ENCODE results near the gene CHTF8.
"Not testable (repeated sequence)": the region's sequence is repeated elsewhere in the genome, so short reads cannot be mapped to it uniquely, and the experiment has no call there.

CHTF8 gene

DNA sequence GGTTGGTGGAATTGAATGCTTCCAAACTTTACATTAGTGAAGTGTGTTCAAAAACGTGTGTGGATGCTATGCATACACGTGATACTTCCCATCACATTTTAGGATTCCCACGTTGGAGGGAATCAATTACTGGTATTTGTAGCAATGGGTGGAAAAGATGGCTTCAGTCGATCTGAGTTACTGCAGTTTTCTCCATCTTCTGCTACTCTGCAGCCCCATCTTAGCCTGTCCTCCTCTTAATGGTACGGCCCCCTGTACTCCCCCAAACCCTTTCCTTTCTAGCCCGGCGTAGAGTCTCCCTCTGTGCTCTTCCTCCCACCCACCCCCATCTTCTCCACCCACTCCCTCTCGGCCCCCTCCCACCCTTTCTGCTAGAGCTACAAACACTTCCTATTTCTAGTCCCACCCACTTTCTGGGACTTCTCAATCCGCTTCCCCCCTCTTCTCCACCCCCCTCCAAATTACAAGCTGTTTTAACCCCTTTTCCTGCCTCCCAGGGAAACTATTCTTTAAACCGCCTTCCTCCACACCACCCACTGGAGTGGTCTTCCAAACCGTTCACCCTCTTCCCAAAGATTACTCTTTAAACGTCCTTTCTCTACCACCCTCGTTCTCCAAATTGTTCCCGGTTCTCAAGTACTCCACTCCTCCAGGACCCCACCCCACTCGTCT, 1.1 kb downstream of the CHTF8 start:
- DNase-seq (ENCODE audit: low read depth): peak; percentile 88
- TF ChIP-seq POLR2A (IDR thresholded peaks at IDR 0.05; ENCODE audit: extremely low read depth, insufficient read length): no peak
- H3K4me3 ChIP-seq (ENCODE audit: low read depth, low read length): peak overlapping the region; percentile 95

DNA sequence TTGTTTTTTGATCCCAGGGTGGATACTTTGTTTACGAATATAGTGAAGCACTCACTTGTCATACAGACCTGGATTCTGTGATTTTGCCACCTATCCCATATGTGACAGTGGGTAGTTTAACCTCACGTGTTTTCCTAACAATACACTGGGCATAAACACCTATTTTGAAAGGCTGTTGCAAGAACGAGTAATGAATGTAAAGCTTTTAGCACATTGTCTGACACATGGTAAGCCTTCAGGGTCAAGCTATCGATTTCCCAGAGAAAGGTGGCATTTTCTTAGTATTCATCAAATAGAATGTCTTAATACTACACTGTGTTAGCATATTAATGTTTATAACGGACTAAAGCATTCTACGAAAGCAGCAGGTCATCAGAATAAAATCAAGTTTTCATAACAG, 1.9 kb downstream of the CHTF8 start:
- TF ChIP-seq, protein P1, sequence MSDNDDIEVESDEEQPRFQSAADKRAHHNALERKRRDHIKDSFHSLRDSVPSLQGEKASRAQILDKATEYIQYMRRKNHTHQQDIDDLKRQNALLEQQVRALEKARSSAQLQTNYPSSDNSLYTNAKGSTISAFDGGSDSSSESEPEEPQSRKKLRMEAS (IDR thresholded peaks at IDR 0.05; ENCODE audit: low read depth, low read length): no peak
- TF ChIP-seq MYC (IDR thresholded peaks at IDR 0.05; ENCODE audit: low read depth, low read length) (no peak), POLR2A (IDR thresholded peaks at IDR 0.05; ENCODE audit: extremely low read depth, insufficient read length) (no peak)
- TF ChIP-seq, protein P2, sequence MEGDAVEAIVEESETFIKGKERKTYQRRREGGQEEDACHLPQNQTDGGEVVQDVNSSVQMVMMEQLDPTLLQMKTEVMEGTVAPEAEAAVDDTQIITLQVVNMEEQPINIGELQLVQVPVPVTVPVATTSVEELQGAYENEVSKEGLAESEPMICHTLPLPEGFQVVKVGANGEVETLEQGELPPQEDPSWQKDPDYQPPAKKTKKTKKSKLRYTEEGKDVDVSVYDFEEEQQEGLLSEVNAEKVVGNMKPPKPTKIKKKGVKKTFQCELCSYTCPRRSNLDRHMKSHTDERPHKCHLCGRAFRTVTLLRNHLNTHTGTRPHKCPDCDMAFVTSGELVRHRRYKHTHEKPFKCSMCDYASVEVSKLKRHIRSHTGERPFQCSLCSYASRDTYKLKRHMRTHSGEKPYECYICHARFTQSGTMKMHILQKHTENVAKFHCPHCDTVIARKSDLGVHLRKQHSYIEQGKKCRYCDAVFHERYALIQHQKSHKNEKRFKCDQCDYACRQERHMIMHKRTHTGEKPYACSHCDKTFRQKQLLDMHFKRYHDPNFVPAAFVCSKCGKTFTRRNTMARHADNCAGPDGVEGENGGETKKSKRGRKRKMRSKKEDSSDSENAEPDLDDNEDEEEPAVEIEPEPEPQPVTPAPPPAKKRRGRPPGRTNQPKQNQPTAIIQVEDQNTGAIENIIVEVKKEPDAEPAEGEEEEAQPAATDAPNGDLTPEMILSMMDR (IDR thresholded peaks at IDR 0.05; ENCODE audit: low read depth, low read length): no peak
- H3K4me3 ChIP-seq (ENCODE audit: low read depth, low read length): peak overlapping the region; percentile 95

DNA sequence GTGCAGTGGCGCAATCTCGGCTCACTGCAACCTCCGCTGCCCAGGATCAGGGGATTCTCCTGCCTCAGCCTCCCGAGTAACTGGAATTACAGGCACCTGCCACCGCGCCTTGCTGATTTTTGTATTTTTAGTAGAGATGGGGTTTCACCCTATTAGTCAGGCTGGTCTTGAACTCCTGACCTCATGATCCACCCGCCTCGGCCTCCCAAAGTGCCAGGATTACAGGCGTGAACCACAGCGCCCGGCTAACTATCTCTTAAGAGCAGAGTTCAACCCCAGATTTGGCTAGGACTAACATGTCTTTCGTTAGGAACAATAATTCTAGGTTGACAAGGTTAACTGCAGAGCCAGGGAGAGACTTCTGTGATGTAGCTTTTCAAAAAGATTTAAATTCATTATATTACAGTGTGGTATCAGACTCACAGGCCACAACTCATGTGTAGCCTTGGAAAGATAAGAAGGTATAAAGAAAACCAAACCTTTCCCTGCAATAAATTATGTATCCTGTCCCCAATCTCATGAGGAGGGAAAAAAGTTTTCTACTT, 4.3 kb downstream of the CHTF8 start:
- DNase-seq (ENCODE audit: low read depth): no peak
- no peak overlapping the region for H3K4me3 ChIP-seq (ENCODE audit: low read depth, low read length)
- TF ChIP-seq, protein P1 (IDR thresholded peaks at IDR 0.05; ENCODE audit: low read depth, low read length): no peak
- TF ChIP-seq POLR2A (IDR thresholded peaks at IDR 0.05; ENCODE audit: extremely low read depth, insufficient read length) (no peak), MYC (IDR thresholded peaks at IDR 0.05; ENCODE audit: low read depth, low read length) (no peak)
- TF ChIP-seq, protein P2 (IDR thresholded peaks at IDR 0.05; ENCODE audit: low read depth, low read length): no peak

More for the DNA sequence above, 1.9 kb downstream of the CHTF8 start:
- no peak for DNase-seq (ENCODE audit: low read depth)

DNA sequence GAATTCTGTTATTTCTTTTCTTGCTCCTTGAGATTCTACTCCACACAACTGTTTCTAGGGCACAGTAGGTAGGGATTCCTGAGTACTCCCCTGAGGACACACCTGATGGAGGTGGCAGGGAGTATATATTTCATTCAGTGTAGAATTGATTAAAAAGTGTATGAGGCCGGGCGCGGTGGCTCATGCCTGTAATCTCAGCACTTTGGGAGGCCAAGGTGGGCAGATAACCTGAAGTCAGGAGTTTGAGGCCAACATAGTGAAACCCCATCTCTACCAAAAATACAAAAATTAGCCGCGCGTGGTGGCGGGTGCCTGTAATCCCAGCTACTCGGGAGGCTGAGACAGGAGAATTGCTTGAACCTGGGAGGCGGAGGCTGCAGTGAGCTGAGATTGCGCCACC, 5.6 kb downstream of the CHTF8 start:
- not testable (repeated sequence) for H3K4me3 ChIP-seq (ENCODE audit: low read depth, low read length); DNase-seq (ENCODE audit: low read depth)

DNA sequence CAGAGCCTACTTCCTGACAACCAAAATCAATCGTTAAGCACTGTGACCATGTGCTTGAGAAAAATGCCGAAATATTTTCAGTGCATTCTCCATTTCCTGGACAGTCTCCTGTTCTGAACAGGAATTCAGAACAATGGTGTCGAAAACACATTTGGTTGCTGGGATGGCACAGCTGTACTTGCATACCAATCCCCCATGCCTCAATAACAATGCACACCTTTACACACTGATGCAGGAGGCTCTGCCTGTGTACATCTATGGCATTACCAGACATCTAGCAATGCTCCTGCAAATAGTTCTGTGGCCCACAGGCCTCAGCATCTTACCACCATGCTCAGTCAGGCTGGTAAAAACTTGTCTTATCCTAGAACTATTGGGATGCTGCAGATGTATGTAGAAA, 6.2 kb downstream of the CHTF8 start:
- H3K4me3 ChIP-seq (ENCODE audit: low read depth, low read length): no peak overlapping the region
- DNase-seq (ENCODE audit: low read depth): no peak
- TF ChIP-seq, protein P2 (IDR thresholded peaks at IDR 0.05; ENCODE audit: low read depth, low read length): no peak
- TF ChIP-seq POLR2A (IDR thresholded peaks at IDR 0.05; ENCODE audit: extremely low read depth, insufficient read length): no peak
- no peak for TF ChIP-seq MYC (IDR thresholded peaks at IDR 0.05; ENCODE audit: low read depth, low read length)
- TF ChIP-seq, protein P1 (IDR thresholded peaks at IDR 0.05; ENCODE audit: low read depth, low read length): no peak

DNA sequence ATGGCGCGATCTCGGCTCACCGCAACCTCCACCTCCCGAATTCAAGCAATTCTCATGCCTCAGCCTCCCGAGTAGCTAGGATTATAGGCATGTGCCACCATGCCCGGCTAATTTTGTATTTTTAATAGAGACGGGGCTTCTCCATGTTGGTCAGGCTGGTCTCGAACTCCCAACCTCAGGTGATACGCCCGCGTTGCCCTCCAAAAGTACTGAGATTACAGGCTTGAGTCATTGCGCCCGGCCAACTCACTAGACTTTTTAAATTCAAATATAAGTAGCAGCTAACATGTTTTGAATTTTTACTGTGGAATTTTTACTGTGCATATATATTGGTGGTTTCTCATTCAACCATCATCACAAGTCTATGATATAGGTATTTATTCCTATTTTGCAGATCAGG, 7.4 kb downstream of the CHTF8 start:
- not testable (repeated sequence) for DNase-seq (ENCODE audit: low read depth); H3K4me3 ChIP-seq (ENCODE audit: low read depth, low read length)

DNA sequence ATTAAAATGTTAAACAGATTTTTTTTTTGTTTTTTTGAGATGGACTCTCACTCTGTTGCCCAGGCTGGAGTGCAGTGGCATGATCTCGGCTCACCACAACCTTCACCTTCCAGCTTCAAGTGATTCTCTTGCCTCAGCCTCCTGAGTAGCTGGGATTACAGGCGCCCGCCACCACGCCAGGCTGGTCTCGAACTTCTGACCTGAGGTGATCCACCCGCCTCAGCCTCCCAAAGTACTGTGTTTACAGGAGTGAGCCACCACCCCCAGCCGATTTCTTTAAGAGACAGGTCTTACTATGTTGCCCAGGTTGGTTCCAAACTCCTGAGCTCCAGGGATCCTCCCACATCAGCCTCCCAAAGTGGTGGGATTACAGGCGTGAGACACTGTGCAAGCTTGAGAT, 8.0 kb downstream of the CHTF8 start:
- H3K4me3 ChIP-seq (ENCODE audit: low read depth, low read length); DNase-seq (ENCODE audit: low read depth): not testable (repeated sequence)

DNA sequence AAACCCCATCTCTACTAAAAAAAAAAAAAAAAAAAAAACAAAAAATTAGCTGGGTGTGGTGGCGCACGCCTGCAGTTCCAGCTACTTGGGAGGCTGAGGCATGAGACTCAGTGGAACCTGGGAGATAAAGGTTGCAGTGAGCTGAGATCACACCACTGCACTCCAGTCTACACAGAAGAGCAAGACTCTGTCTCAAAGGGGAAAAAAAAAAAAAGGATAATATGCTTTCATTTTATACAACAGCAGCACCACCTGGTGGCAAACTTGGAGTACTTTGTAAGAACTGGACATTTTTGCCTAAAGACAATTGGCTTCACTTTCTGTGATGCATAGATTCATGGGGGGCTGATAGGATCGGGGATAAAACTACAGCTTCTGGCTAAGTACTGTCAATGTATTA, 8.5 kb downstream of the CHTF8 start:
- peak; percentile 81 for DNase-seq (ENCODE audit: low read depth)

More for the DNA sequence above, 8.5 kb downstream of the CHTF8 start:
- H3K4me3 ChIP-seq (ENCODE audit: low read depth, low read length): no peak overlapping the region
- TF ChIP-seq, protein P2 (IDR thresholded peaks at IDR 0.05; ENCODE audit: low read depth, low read length): peak; percentile 58
- TF ChIP-seq POLR2A (IDR thresholded peaks at IDR 0.05; ENCODE audit: extremely low read depth, insufficient read length): no peak
- TF ChIP-seq, protein P1 (IDR thresholded peaks at IDR 0.05; ENCODE audit: low read depth, low read length): no peak

Measured in NB4 (cell line).